ENCODE data around the gene NCF2.

- no peak for TF ChIP-seq POLR2AphosphoS5 (IDR thresholded peaks at IDR 0.05)
- TF ChIP-seq CTCF (IDR thresholded peaks at IDR 0.05), result no peak
Observed at GRCh38 chr1:183554577-183554976, 35.7 kb downstream of the NCF2 start.

Measured in esophagus muscularis mucosa (tissue), 3 donors.